Glutamatergic neuron (in vitro differentiated cells): ENCODE measurements around the gene OLIG3. TPM values are rescaled to one million over a fixed set of nuclear protein-coding genes. Genes with fewer than 3 reads are reported as not detected.

ENCODE experiments used
- DNase-seq: peaks from one replicate; pipeline ENCODE4 v3.0.0; 2022
- H3K27ac Mint-ChIP-seq: one replicate; pipeline ENCODE4 v1.8.0; 2020; ENCODE audit warnings: mild to moderate bottlenecking, mixed read lengths, inconsistent platforms; ENCODE audit not compliant: unreplicated experiment
- H3K27me3 Mint-ChIP-seq: one replicate; pipeline ENCODE4 v1.8.0; 2020; ENCODE audit warnings: mild to moderate bottlenecking, moderate library complexity, mixed read lengths, inconsistent platforms; ENCODE audit not compliant: unreplicated experiment
- H3K36me3 Mint-ChIP-seq: one replicate; pipeline ENCODE4 v1.8.0; 2020; ENCODE audit warnings: mild to moderate bottlenecking, mixed read lengths, inconsistent platforms; ENCODE audit not compliant: unreplicated experiment
- H3K4me1 Mint-ChIP-seq: one replicate; pipeline ENCODE4 v1.8.0; 2020; ENCODE audit warnings: mild to moderate bottlenecking, low read depth, mixed read lengths, inconsistent platforms; ENCODE audit not compliant: unreplicated experiment
- H3K4me3 Mint-ChIP-seq: one replicate; pipeline ENCODE4 v1.8.0; 2020; ENCODE audit warnings: mild to moderate bottlenecking, mixed read lengths, inconsistent platforms; ENCODE audit not compliant: unreplicated experiment
- H3K9me3 Mint-ChIP-seq: one replicate; pipeline ENCODE4 v1.8.0; 2020; ENCODE audit warnings: mild to moderate bottlenecking, moderate library complexity, mixed read lengths, inconsistent platforms; ENCODE audit not compliant: unreplicated experiment
- CTCF ChIP-seq: fragments of 200-600 bp; sonication (generic); IDR thresholded peaks from one replicate; pipeline ENCODE4 v1.5.0; 2021; ENCODE audit not compliant: partially characterized antibody, unreplicated experiment
- total RNA-seq: library from RNA; stranded (reverse); fragmentation: NEBNext Ultra II Directional; extraction: Animal tissue kit (Norgen Biotek cat#: 25700); gene quantifications from one replicate; pipeline ENCODE4 v1.2.1, GENCODE V29; 2021; ENCODE audit not compliant: unreplicated experiment

The OLIG3 gene
- total RNA-seq, 1 donor from 2014 or later, result 75.1 TPM

GRCh38 chr6:137489046-137490005 lies 4.9 kb downstream of the OLIG3 start:
- Mint-ChIP-seq H3K27me3 (peaks cover 38% of the 10 kb centered on the region), H3K4me1 (peaks cover 33% of the 10 kb centered on the region), H3K9me3 (peaks cover 37% of the 10 kb centered on the region), H3K36me3 (peaks cover 4% of the 10 kb centered on the region), H3K27ac (peak overlapping the region; percentile 91), H3K4me3 (peak overlapping the region; percentile 91)
- peak; percentile 64 for DNase-seq
- TF ChIP-seq CTCF, result no peak

- peak; percentile 29 for DNase-seq
These were observed 5.8 kb downstream of the OLIG3 start for GRCh38 chr6:137488150-137489045.

GRCh38 chr6:137487869-137488149 lies 6.4 kb downstream of the OLIG3 start:
- no peak for TF ChIP-seq CTCF
- H3K9me3 Mint-ChIP-seq, result peaks cover 26% of the 10 kb centered on the region
- no peak overlapping the region for H3K27ac Mint-ChIP-seq
- H3K4me1 Mint-ChIP-seq, result peaks cover 33% of the 10 kb centered on the region
- DNase-seq, result no peak
- H3K4me3 Mint-ChIP-seq, result peak overlapping the region; percentile 25
- peaks cover 28% of the 10 kb centered on the region for H3K27me3 Mint-ChIP-seq
- peaks cover 4% of the 10 kb centered on the region for H3K36me3 Mint-ChIP-seq

More at GRCh38 chr6:137488150-137489045, 5.8 kb downstream of the OLIG3 start:
- TF ChIP-seq CTCF, result no peak
- Mint-ChIP-seq H3K4me1 (peaks cover 33% of the 10 kb centered on the region), H3K9me3 (peaks cover 28% of the 10 kb centered on the region), H3K36me3 (peaks cover 4% of the 10 kb centered on the region), H3K27me3 (peaks cover 30% of the 10 kb centered on the region), H3K27ac (no peak overlapping the region), H3K4me3 (peak overlapping the region; percentile 91)

GRCh38 chr6:137487181-137487868 lies 6.9 kb downstream of the OLIG3 start:
- Mint-ChIP-seq H3K27ac (peak overlapping the region; percentile 9), H3K4me3 (peak overlapping the region; percentile 68), H3K27me3 (peaks cover 24% of the 10 kb centered on the region), H3K36me3 (peaks cover 4% of the 10 kb centered on the region), H3K4me1 (peaks cover 29% of the 10 kb centered on the region), H3K9me3 (peaks cover 23% of the 10 kb centered on the region)
- TF ChIP-seq CTCF, result no peak
- DNase-seq, result no peak
